AG04450 (cell line): Measurements from ENCODE around the gene CDKN1C. TPM values are rescaled to one million over a fixed set of nuclear protein-coding genes. Genes with fewer than 3 reads are reported as not detected.

Experiments used
- CTCF ChIA-PET: fragments of 300-600, 350-600 bp; formaldehyde crosslinking; extraction: SDS; loops from one replicate; lab custom pipeline; 2022; ENCODE audit warnings: antibody characterized with exemption, inconsistent platforms; lab: Charles Lee
- POLR2A ChIA-PET: fragments of 350-600 bp; formaldehyde crosslinking; extraction: SDS; loops from one replicate; lab custom pipeline; 2021; ENCODE audit warnings: antibody characterized with exemption, inconsistent platforms; lab: Yijun Ruan, JAX
- DNase-seq: peaks from one replicate; pipeline ENCODE4 v3.0.0-alpha.2; 2011; ENCODE audit warnings: low read depth, low spot score
- H3K27ac ChIP-seq: one replicate; pipeline ENCODE4 v1.5.1; 2012; ENCODE audit warnings: low read depth, low read length, control low read depth
- H3K27me3 ChIP-seq: one replicate; pipeline ENCODE4 v1.6.0; 2012; ENCODE audit warnings: low read length; ENCODE audit not compliant: control insufficient read depth, insufficient read depth
- H3K4me3 ChIP-seq: 2 replicates; pipeline ENCODE4 v1.5.1; 2011; ENCODE audit warnings: mild to moderate bottlenecking, low read depth, low read length, control low read depth
- H3K9me3 ChIP-seq: 2 replicates; pipeline ENCODE4 v1.5.1; 2012; ENCODE audit warnings: low read length; ENCODE audit not compliant: control insufficient read depth, insufficient read depth
- polyA plus RNA-seq: library from polyadenylated mRNA; depleted of rRNA; stranded (reverse); fragments of >200 nt; gene quantifications from 2 replicates; pipeline ENCODE4 v1.2.3, GENCODE V29; 2011
- TF ChIP-seq, protein P1 (sequence below): IDR thresholded peaks from 2 replicates; pipeline ENCODE4 v1.5.1; 2011; ENCODE audit warnings: low read depth, low read length, control low read depth, inconsistent platforms

The CDKN1C gene
- polyA plus RNA-seq, 1 experiment, result 8.1 TPM

DNA sequence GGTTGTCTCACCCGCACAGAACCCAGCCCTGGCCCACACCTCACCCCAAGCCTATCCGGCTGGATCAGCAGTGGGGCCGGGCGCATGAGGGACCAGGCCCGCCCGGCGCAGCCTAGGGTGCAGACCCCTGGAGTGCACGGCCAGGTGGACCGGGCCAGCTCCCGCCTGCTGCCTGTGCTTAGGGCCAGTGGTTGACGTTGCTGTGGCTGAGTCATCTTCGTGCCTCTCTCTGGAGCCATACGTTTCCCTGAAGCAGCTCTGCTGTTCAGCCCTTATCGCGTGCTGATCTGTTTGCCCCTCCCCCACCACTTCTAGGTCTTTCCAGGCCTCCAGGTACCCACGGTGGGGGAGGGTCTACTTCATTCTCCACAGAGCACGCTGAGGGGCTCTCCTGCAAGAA, 39.5 kb downstream of the CDKN1C start:
- ChIA-PET POLR2A (no interaction called here), CTCF (no interaction called here)
- TF ChIP-seq, protein P1, sequence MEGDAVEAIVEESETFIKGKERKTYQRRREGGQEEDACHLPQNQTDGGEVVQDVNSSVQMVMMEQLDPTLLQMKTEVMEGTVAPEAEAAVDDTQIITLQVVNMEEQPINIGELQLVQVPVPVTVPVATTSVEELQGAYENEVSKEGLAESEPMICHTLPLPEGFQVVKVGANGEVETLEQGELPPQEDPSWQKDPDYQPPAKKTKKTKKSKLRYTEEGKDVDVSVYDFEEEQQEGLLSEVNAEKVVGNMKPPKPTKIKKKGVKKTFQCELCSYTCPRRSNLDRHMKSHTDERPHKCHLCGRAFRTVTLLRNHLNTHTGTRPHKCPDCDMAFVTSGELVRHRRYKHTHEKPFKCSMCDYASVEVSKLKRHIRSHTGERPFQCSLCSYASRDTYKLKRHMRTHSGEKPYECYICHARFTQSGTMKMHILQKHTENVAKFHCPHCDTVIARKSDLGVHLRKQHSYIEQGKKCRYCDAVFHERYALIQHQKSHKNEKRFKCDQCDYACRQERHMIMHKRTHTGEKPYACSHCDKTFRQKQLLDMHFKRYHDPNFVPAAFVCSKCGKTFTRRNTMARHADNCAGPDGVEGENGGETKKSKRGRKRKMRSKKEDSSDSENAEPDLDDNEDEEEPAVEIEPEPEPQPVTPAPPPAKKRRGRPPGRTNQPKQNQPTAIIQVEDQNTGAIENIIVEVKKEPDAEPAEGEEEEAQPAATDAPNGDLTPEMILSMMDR, result no peak

DNA sequence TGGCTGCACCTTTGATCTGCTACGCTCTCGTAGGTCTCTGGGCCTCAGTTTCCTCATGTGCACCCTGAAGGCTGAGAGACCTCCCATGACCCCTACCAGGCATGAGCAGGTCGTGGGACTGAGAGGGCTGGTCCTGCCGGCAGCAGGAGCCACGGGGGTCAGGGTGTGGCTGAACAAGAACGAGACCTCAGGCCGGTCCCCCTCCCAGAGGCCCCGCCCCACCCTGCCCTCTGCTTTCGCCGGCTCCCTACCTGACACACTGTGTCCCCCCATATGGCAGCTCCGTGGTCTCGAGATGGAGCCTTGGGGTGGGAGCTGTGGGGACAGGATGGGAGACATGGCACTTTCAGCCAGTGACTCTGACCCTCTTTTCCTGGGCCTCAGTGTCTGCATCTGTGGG, 40.6 kb downstream of the CDKN1C start:
- Histone ChIP-seq H3K9me3 (no peaks in the 10 kb centered on the region; the same call in 1 of the 2 replicates), H3K4me3 (no peak overlapping the region), H3K27me3 (peaks cover 30% of the 10 kb centered on the region), H3K27ac (no peak overlapping the region)
- DNase-seq, result no peak
- ChIA-PET CTCF (no interaction called here), POLR2A (no interaction called here)
- TF ChIP-seq, protein P1, result no peak

More for the DNA sequence above, 39.5 kb downstream of the CDKN1C start:
- DNase-seq, result no peak
- H3K4me3 ChIP-seq, result no peak overlapping the region
- no peak overlapping the region for H3K27ac ChIP-seq
- H3K9me3 ChIP-seq, result no peaks in the 10 kb centered on the region; the same call in 1 of the 2 replicates
- H3K27me3 ChIP-seq, result peaks cover 32% of the 10 kb centered on the region

DNA sequence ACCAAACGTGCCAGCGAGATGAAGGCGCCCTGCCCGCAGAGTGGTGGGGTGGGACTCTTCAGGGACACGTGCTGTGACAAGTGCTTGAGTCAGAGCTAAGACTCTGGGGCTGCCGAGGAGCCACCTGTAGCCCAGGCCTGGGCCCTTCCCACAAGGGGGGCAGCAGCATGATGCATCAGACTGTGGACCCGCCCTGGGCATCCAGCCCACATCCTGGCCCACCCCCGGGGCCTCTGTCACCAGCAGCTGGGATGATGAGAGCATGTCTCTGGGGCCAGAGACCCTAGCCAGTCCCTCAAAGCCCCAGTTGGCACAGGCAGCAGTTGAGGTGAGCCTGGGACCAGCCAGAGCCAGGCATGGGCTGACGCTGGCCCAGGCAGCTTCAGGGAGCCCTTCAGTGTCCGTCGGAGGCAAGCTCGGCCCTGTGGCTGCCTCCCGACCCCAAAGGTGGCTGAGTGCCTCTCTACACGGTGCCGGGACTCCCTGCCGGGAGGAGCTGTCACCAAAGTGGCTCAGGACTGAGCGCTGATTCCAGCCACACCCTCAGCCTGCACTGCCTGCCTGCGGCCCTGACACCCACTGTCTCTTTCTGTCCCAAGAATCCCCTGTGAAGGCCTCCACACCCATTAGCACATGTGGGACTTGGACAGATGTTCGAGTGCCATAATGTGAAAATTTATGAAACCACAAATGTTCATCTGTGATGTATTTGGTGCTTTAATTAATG, 41.3 kb downstream of the CDKN1C start:
- CTCF ChIA-PET, result no interaction called here
- H3K4me3 ChIP-seq, result no peak overlapping the region
- TF ChIP-seq, protein P1, result no peak
- POLR2A ChIA-PET, result no interaction called here
- H3K27me3 ChIP-seq, result peaks cover 31% of the 10 kb centered on the region
- DNase-seq, result no peak
- H3K27ac ChIP-seq, result no peak overlapping the region
- H3K9me3 ChIP-seq, result no peaks in the 10 kb centered on the region; the same call in 1 of the 2 replicates

DNA sequence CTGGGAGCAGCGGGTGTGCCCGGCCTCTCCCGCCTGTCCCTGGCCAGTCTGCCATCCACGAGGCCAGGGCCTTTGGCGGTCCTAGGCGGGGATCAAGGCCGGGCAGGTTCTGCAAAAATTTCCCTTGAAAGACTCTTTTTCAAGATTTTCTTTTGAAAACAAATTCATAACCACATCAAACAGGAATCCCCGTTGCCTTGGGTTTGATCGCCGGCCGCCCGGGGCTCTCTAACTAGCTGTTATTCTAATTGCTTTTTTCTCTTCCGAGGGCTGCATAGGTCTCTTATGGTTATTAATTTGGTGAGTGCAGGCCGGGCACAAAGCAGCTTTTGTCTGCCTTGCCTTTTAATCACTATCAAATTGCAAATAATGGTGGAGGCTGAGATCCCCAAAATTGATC, 42.0 kb downstream of the CDKN1C start:
- TF ChIP-seq, protein P1, result no peak
- Histone ChIP-seq H3K27ac (no peak overlapping the region), H3K27me3 (peaks cover 24% of the 10 kb centered on the region), H3K9me3 (no peaks in the 10 kb centered on the region; the same call in 1 of the 2 replicates), H3K4me3 (no peak overlapping the region)
- POLR2A ChIA-PET, result no interaction called here
- DNase-seq, result no peak
- CTCF ChIA-PET, result no interaction called here

DNA sequence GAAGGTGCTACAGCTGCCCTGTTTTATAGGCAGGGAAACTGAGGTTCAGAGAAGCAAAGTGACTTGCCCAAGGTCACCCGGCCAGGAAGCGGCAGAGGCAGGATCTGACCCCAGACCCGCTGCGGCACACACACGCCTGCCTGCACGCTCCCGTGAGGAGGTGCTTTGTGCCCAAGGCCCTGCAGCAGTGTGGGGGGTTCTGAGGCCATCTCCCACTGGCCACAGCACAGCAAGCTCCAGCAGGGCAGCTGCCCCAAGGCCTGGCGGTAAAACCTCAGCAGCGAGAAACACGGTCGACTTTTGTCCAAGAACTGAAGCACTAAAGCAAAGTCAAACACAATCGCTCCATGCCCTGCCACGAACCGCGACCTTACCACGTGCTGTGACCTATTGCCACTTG, 42.7 kb downstream of the CDKN1C start:
- TF ChIP-seq, protein P1, result no peak
- CTCF ChIA-PET, result no interaction called here
- H3K4me3 ChIP-seq, result no peak overlapping the region
- H3K9me3 ChIP-seq, result no peaks in the 10 kb centered on the region; the same call in 1 of the 2 replicates
- H3K27ac ChIP-seq, result no peak overlapping the region
- H3K27me3 ChIP-seq, result peaks cover 30% of the 10 kb centered on the region
- no peak for DNase-seq
- POLR2A ChIA-PET, result no interaction called here
